ENCODE data around the gene SYF2.

DNA sequence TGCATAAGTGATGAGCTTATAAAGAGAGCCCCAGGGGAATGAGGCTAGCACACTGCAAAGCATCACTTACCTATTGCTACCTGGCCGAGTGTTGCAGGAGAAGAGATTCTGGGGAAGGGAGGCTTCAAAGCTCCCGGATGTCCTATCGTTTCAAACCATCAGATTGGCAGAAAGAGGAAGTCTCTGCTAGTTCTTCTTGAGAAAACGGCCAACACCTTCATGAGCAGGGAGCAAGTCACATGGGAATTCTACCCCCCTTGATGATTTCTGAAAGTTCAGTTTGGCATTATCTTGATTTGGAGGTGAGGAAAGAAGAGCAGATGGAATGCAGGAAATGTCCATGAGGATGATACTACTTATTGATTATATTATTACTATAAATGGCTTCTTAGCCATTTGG is 16.2 kb downstream of the SYF2 start:
- TF ChIP-seq, protein P1, sequence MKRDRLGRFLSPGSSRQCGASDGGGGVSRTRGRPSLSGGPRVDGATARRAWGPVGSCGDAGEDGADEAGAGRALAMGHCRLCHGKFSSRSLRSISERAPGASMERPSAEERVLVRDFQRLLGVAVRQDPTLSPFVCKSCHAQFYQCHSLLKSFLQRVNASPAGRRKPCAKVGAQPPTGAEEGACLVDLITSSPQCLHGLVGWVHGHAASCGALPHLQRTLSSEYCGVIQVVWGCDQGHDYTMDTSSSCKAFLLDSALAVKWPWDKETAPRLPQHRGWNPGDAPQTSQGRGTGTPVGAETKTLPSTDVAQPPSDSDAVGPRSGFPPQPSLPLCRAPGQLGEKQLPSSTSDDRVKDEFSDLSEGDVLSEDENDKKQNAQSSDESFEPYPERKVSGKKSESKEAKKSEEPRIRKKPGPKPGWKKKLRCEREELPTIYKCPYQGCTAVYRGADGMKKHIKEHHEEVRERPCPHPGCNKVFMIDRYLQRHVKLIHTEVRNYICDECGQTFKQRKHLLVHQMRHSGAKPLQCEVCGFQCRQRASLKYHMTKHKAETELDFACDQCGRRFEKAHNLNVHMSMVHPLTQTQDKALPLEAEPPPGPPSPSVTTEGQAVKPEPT (CRISPR knock-in tag; IDR thresholded peaks at IDR 0.05; ENCODE audit: low read depth), result no peak
- TF ChIP-seq, protein P2, sequence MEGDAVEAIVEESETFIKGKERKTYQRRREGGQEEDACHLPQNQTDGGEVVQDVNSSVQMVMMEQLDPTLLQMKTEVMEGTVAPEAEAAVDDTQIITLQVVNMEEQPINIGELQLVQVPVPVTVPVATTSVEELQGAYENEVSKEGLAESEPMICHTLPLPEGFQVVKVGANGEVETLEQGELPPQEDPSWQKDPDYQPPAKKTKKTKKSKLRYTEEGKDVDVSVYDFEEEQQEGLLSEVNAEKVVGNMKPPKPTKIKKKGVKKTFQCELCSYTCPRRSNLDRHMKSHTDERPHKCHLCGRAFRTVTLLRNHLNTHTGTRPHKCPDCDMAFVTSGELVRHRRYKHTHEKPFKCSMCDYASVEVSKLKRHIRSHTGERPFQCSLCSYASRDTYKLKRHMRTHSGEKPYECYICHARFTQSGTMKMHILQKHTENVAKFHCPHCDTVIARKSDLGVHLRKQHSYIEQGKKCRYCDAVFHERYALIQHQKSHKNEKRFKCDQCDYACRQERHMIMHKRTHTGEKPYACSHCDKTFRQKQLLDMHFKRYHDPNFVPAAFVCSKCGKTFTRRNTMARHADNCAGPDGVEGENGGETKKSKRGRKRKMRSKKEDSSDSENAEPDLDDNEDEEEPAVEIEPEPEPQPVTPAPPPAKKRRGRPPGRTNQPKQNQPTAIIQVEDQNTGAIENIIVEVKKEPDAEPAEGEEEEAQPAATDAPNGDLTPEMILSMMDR (CRISPR knock-in tag; IDR thresholded peaks at IDR 0.05), result no peak
- no peak for TF ChIP-seq SOX6 (IDR thresholded peaks at IDR 0.05)
- TF ChIP-seq SOX6 (CRISPR knock-in tag; IDR thresholded peaks at IDR 0.05), result no peak
- no peak for TF ChIP-seq POLR2A (IDR thresholded peaks at IDR 0.05; ENCODE audit: insufficient read depth in 1 of 2, low read depth in 2 of 2, low read length in 2 of 2)
- TF ChIP-seq ZNF720 (CRISPR knock-in tag; IDR thresholded peaks at IDR 0.05), result no peak
- TF ChIP-seq, protein P3, sequence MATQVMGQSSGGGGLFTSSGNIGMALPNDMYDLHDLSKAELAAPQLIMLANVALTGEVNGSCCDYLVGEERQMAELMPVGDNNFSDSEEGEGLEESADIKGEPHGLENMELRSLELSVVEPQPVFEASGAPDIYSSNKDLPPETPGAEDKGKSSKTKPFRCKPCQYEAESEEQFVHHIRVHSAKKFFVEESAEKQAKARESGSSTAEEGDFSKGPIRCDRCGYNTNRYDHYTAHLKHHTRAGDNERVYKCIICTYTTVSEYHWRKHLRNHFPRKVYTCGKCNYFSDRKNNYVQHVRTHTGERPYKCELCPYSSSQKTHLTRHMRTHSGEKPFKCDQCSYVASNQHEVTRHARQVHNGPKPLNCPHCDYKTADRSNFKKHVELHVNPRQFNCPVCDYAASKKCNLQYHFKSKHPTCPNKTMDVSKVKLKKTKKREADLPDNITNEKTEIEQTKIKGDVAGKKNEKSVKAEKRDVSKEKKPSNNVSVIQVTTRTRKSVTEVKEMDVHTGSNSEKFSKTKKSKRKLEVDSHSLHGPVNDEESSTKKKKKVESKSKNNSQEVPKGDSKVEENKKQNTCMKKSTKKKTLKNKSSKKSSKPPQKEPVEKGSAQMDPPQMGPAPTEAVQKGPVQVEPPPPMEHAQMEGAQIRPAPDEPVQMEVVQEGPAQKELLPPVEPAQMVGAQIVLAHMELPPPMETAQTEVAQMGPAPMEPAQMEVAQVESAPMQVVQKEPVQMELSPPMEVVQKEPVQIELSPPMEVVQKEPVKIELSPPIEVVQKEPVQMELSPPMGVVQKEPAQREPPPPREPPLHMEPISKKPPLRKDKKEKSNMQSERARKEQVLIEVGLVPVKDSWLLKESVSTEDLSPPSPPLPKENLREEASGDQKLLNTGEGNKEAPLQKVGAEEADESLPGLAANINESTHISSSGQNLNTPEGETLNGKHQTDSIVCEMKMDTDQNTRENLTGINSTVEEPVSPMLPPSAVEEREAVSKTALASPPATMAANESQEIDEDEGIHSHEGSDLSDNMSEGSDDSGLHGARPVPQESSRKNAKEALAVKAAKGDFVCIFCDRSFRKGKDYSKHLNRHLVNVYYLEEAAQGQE (IDR thresholded peaks at IDR 0.05; ENCODE audit: borderline replicate concordance in 1 of 2, low read depth in 1 of 2, low read length in 2 of 2), result no peak
- no peak for TF ChIP-seq SRF (IDR thresholded peaks at IDR 0.05; ENCODE audit: low read depth, low read length)
- no peak for TF ChIP-seq SIN3A (IDR thresholded peaks at IDR 0.05; ENCODE audit: borderline replicate concordance, low read depth, low read length)
- TF ChIP-seq, protein P4, sequence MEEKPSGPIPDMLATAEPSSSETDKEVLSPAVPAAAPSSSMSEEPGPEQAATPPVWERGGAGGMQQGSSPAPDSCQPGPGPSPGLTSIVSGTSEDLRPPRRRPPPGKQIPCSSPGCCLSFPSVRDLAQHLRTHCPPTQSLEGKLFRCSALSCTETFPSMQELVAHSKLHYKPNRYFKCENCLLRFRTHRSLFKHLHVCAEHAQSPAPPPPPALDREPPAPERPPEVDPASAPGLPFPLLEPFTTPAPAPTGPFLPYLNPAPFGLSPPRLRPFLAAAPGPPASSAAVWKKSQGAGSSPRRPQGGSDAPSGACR (CRISPR knock-in tag; IDR thresholded peaks at IDR 0.05), result no peak
- TF ChIP-seq ZNF766 (CRISPR knock-in tag; IDR thresholded peaks at IDR 0.05; ENCODE audit: borderline replicate concordance), result no peak
- no peak for TF ChIP-seq DPF2 (CRISPR knock-in tag; IDR thresholded peaks at IDR 0.05; ENCODE audit: borderline replicate concordance, low read depth)
- TF ChIP-seq, protein P5, sequence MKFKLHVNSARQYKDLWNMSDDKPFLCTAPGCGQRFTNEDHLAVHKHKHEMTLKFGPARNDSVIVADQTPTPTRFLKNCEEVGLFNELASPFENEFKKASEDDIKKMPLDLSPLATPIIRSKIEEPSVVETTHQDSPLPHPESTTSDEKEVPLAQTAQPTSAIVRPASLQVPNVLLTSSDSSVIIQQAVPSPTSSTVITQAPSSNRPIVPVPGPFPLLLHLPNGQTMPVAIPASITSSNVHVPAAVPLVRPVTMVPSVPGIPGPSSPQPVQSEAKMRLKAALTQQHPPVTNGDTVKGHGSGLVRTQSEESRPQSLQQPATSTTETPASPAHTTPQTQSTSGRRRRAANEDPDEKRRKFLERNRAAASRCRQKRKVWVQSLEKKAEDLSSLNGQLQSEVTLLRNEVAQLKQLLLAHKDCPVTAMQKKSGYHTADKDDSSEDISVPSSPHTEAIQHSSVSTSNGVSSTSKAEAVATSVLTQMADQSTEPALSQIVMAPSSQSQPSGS (CRISPR knock-in tag; IDR thresholded peaks at IDR 0.05), result no peak

Data from HepG2 (cell line).